Fibroblast of villous mesenchyme (primary cell): ENCODE measurements around the gene SLC43A1. TPM values are rescaled to one million over a fixed set of nuclear protein-coding genes. Genes with fewer than 3 reads are reported as not detected.
A peak's percentile ranks its signal among the peaks of the same experiment; 100 is the strongest.

Source experiments
- DNase-seq: peaks from one replicate; pipeline ENCODE4 v3.0.0-alpha.2; 2010; ENCODE audit warnings: low read depth
- H3K4me3 ChIP-seq: 2 replicates; pipeline ENCODE4 v1.5.1; 2011; ENCODE audit warnings: low read depth, mild to moderate bottlenecking, low read length
- CTCF ChIP-seq: IDR thresholded peaks from 2 replicates; pipeline ENCODE4 v1.5.1; 2012; ENCODE audit warnings: low read depth, mild to moderate bottlenecking, low read length; ENCODE audit not compliant: insufficient read depth
- total RNA-seq: library from RNA; depleted of rRNA; stranded (reverse); fragments of >200 nt; gene quantifications from 2 replicates; pipeline ENCODE4 v1.2.3, GENCODE V29; 2012

SLC43A1 gene
- total RNA-seq, 1 donor: 6.0 TPM

DNA sequence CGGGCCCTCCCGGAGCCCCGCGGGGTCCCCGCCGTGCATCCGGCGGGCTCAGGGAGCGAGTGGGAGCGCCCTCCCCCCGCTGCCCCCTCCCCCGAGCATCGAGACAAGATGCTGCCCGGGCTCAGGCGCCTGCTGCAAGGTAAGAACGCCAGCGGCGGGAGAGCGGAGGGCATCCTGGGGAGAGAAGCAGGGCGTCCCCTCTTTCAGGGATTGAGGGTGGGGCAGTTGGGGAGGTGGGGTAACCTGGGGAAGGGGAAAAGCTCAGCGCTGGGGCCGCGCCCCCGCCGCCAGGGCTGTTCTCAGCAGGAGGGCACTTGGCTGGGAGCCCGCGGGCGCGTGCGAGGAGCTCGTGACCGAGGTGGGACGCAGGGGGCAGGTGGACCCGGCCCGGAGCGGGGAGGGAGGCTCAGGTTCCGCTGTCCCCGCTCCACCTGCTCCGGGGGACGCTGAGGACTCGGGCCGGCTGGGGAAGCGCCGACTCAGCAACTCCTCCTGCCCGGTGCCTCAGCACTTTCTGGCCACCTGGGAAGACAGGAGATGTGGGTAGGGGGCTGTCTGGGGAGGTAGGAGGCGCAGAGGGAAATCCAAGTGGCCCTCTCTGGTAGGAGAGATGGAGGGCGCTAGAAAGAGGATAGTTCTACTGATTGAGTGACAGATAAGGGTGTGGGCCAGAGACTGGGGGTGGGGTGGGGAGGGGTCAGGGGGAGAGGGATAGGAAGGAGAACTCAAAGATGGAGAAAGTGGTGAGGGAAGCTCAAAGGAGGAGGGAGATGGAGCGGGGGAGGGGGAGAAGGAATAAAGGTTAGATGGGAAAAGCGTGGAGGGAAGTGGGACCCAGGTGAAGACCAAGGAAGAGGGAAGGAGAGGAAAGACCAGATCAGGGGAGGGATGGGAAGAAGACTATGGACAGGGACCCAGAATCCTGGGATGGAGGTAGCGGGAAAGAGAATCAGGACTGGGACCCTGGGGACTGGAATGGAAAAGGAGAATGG is 54.4 kb downstream of the SLC43A1 start:
- no peak for DNase-seq
- TF ChIP-seq CTCF: no peak
- H3K4me3 ChIP-seq: peak overlapping the region; percentile 37

GRCh38 chr11:57460022-57460757 is 55.3 kb downstream of the SLC43A1 start, which contains the start of gene RTN4RL2:
RTN4RL2 (plus strand) TSS chr11:57460528; CDS start chr11:57460866, 338 bp downstream.
- no peak for TF ChIP-seq CTCF
- peak within 1 kb of the TSS; percentile 48 for H3K4me3 ChIP-seq
- DNase-seq: peak; percentile 30

DNA sequence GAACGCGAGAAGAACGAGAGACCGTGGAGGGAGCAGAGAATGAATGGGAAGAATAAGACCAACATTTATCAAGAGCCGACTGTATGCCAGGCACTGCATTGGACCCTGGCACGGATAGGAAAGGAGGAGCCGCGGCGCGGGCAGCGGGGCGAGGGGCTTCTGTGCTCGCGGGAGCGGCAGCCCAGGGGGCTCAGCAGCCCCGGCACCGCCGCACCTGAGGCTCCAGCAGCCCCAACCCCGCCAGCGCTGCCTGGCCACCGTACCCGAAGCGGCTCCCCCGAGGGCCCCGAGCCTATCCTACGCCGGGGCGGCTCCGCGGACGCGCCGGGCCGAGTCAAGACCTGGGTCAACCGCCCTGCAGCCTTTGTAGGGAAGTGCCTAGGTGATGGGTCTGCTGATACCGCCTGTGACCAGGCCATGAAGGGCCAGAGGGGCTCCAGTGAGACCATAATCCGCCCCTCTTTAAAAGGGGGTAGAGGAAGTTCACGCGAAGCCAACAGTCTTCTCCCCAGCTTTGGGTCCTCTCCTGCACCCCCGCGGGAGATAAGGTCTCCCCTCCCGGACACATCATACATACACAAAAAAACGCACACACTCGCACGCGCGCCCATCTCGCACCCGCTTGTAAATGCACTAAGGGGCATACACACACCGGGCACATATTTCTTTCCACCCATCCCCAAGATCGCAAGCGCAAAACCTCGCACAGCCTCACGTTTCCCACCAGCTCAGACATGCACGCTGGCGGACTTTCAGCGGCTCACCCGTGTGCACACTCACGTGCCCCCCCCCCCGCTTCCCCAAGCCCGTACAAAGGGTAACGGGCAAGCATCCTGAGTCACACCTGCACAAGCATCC is 56.1 kb downstream of the SLC43A1 start:
- DNase-seq: no peak
- H3K4me3 ChIP-seq: peak overlapping the region; percentile 40
- TF ChIP-seq CTCF: no peak

GRCh38 chr11:57458410-57459163 is 56.9 kb downstream of the SLC43A1 start:
- peak overlapping the region; percentile 40 for H3K4me3 ChIP-seq
- peak; percentile 19 for DNase-seq
- TF ChIP-seq CTCF: peak; percentile 75

DNA sequence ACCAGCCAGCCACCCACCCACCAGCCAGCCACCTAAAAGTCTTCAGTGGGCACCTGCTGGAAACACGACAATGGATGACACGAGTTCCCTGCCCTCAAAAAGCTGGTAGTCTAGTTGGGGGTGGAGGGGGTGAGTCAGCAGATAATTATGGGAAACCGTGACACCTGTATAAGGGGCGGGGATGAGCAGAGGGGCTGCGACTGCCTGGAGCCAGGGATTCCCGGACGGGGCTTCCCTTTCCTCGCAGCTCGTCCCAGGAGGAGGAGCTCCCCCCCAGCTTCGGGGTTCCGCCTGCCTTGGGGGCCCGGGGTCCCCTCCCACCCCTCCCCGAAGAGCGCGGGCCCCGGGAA is 57.5 kb downstream of the SLC43A1 start:
- no peak for DNase-seq

More for the DNA sequence above, 57.5 kb downstream of the SLC43A1 start:
- no peak overlapping the region for H3K4me3 ChIP-seq
- no peak for TF ChIP-seq CTCF
